ENCODE measurements around the gene PJVK. TPM values are rescaled to one million over a fixed set of nuclear protein-coding genes. Genes with fewer than 3 reads are reported as not detected.
A peak's percentile ranks its signal among the peaks of the same experiment; 100 is the strongest.

The PJVK gene, protein sequence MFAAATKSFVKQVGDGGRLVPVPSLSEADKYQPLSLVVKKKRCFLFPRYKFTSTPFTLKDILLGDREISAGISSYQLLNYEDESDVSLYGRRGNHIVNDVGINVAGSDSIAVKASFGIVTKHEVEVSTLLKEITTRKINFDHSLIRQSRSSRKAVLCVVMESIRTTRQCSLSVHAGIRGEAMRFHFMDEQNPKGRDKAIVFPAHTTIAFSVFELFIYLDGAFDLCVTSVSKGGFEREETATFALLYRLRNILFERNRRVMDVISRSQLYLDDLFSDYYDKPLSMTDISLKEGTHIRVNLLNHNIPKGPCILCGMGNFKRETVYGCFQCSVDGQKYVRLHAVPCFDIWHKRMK
- total RNA-seq, result 1 to 10 TPM; 1.4 to 5.8 (median 2.1) TPM

GRCh38 chr2:178450774-178451525 is at the start of gene PJVK, which contains the start of gene PRKRA:
TSS of gene PJVK (plus strand) at chr2:178451378. CDS start at chr2:178453410, 2,032 bp downstream.
TSS of gene PRKRA (minus strand) at chr2:178451175. CDS start at chr2:178451030, 145 bp downstream.
- Histone ChIP-seq H3K27me3 (no peaks in the 10 kb centered on the region), H3K36me3 (peaks cover 6 to 32% (median 13%) of the 10 kb centered on the region in 4 donors), H3K27ac (replicated peaks in 1 of 4) (peak within 1 kb of the TSS; percentile 90 to 99 (median 97)), H3K9me3 (no peaks in the 10 kb centered on the region), H3K4me1 (peaks cover 17 to 41% (median 32%) of the 10 kb centered on the region in 4 donors), H3K4me3 (peak within 1 kb of the TSS; percentile 70 to 95 (median 88))
- WGBS, result 7% methylated on average over 14 of the region's 76 CpGs
- peak; percentile 97 for DNase-seq (ENCODE audit: extremely low spot score)
- TF ChIP-seq POLR2AphosphoS5 (IDR thresholded peaks at IDR 0.05) (peak; percentile 97 to 98), POLR2A (IDR thresholded peaks at IDR 0.05; ENCODE audit: low read depth) (peak; percentile 87), EP300 (IDR thresholded peaks at IDR 0.05) (no peak), CTCF (IDR thresholded peaks at IDR 0.05) (no peak)
- intact Hi-C loops (cut with DNase I), result loop anchor here (2.0 kb wide), 1 partner anchor 28 kb away; the partner anchor contains the start of gene FKBP7

DNA sequence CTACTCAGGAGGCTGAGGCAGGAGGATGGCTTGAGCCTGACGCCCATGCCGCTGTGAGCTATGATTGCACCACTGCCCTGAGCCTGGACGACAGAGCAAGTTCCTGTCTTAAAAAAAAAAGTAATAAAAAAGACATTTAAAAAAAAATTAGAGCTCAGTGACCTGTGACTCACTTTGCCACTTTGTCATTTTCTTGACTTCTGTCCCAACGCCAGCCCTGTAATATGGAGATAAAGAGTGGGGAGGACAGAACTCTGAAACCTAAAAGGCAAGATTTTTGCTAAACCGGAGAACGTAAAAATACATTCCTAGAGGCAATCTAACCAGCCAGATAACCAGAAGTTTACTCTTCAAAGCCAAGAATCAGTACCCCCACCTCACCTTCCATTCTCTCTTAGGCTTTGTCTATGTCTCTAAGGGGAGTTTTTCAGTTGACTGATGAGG is 49.2 kb upstream of the PJVK start:
- H3K4me1 ChIP-seq, result no peaks in the 10 kb centered on the region
- H3K9me3 ChIP-seq, result no peaks in the 10 kb centered on the region
- TF ChIP-seq EP300 (IDR thresholded peaks at IDR 0.05) (no peak), CTCF (IDR thresholded peaks at IDR 0.05) (no peak), POLR2AphosphoS5 (IDR thresholded peaks at IDR 0.05) (no peak), POLR2A (IDR thresholded peaks at IDR 0.05; ENCODE audit: low read depth) (no peak)
- H3K27me3 ChIP-seq, result peaks cover 0 to 13% (median 0%) of the 10 kb centered on the region in 4 donors
- H3K27ac ChIP-seq (replicated peaks in 1 of 4), result no peak overlapping the region
- no peak overlapping the region for H3K4me3 ChIP-seq
- intact Hi-C loops (cut with DNase I), result no loop called here
- 76% methylated on average over 6 of the region's 6 CpGs for WGBS
- no peak for DNase-seq (ENCODE audit: extremely low spot score)
- H3K36me3 ChIP-seq, result no peaks in the 10 kb centered on the region

DNA sequence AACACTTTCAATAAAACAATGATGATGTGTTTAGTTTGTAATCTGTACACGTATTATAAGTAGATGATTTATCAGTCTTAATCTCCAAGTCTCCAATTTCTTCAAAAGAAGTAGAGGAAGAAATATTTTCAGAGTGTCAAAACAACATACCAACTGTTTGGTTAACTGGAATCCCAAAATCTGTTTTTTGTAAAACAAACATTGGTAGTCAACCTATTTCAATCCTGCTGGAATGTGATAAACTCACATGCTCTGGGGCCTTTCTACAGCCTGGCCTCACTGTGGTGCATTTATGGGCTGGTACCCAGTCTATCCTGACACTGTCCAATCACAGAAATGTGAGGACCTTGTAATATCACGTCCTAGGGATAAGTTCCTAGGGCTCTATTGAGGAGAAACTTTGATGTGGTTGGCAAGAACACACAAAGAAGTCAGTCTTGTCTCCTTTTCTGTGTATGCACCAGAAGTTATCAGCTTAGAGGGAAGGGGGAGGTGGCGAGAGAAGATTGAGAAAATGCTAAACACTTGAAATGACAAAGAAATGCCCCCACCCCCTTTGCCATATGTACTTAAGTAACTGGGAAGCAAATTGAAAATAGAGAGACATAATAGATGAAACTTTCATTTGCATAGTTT is 47.4 kb upstream of the PJVK start:
- 75% methylated on average over 3 of the region's 3 CpGs for WGBS
- no peak for TF ChIP-seq POLR2A (IDR thresholded peaks at IDR 0.05; ENCODE audit: low read depth)
- TF ChIP-seq CTCF (IDR thresholded peaks at IDR 0.05), result no peak
- no peak for TF ChIP-seq EP300 (IDR thresholded peaks at IDR 0.05)
- no peak for TF ChIP-seq POLR2AphosphoS5 (IDR thresholded peaks at IDR 0.05)
- Histone ChIP-seq H3K36me3 (no peaks in the 10 kb centered on the region), H3K27ac (replicated peaks in 1 of 4) (no peak overlapping the region), H3K27me3 (peaks cover 0 to 13% (median 0%) of the 10 kb centered on the region in 4 donors), H3K4me3 (no peak overlapping the region), H3K9me3 (no peaks in the 10 kb centered on the region), H3K4me1 (no peaks in the 10 kb centered on the region)
- intact Hi-C loops (cut with DNase I), result no loop called here
- no peak for DNase-seq (ENCODE audit: extremely low spot score)

DNA sequence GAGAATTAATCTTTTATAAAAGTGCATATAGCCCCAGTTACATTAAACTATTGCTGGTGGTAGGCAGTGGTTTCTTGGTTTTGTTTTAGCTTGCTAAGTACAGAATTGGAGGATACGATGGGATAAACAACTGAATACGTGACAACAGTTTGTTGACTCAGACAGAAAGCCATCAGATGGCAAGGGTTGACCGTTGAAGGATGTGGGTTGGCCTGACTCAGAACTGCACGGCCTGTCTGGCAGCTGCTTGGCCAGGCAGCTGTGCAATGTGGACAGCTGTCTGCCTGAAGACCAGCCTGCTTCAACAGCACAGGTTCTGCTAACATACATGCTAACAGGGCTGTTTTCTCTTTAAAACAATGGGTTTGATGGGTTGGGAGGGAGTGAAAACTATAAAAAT is 46.8 kb upstream of the PJVK start:
- Histone ChIP-seq H3K9me3 (no peaks in the 10 kb centered on the region), H3K27ac (replicated peaks in 1 of 4) (no peak overlapping the region), H3K36me3 (no peaks in the 10 kb centered on the region), H3K27me3 (peaks cover 0 to 13% (median 0%) of the 10 kb centered on the region in 4 donors), H3K4me3 (no peak overlapping the region), H3K4me1 (no peaks in the 10 kb centered on the region)
- TF ChIP-seq CTCF (IDR thresholded peaks at IDR 0.05) (no peak), EP300 (IDR thresholded peaks at IDR 0.05) (no peak), POLR2AphosphoS5 (IDR thresholded peaks at IDR 0.05) (no peak), POLR2A (IDR thresholded peaks at IDR 0.05; ENCODE audit: low read depth) (no peak)
- DNase-seq (ENCODE audit: extremely low spot score), result no peak
- intact Hi-C loops (cut with DNase I), result no loop called here
- 23% methylated on average over 4 of the region's 4 CpGs for WGBS
